ENCODE measurements around the gene RLN3. TPM values are rescaled to one million over a fixed set of nuclear protein-coding genes. Genes with fewer than 3 reads are reported as not detected.

RLN3 gene
- total RNA-seq, 6 experiments from 2014 or later: not detected

DNA sequence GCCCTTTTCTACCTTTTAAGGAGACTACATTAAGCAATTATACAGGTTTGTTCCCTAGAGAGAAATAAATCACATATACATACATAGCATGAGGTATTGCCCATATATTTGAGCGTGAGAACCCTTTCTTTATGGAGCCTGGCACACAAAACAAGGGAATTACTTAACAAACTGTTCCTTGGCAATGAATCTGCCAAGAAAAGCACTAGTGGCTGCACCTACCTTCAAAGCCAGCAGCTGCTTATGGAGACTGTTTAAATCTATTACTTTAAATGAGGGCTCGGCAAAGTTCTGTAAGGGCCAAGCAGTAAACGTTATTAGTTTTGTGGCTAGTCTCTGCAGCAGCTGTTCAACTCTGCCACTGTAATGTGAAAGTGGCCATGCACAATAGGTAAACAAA, 28.9 kb upstream of the RLN3 start:
- intact Hi-C loops (cut with DNase I): no loop called here
- Histone ChIP-seq H3K4me3 (no peak overlapping the region), H3K27ac (no peak overlapping the region), H3K9me3 (peaks cover 0 to 5% (median 0%) of the 10 kb centered on the region in 4 donors), H3K4me1 (peaks cover 0 to 9% (median 0%) of the 10 kb centered on the region in 4 donors), H3K36me3 (peaks cover 0 to 5% (median 0%) of the 10 kb centered on the region in 4 donors), H3K27me3 (no peaks in the 10 kb centered on the region)
- WGBS (ENCODE audit: insufficient coverage, low coverage, low lambda C conversion rate, missing lambda C conversion rate): 94% methylated on average over 3 of the region's 3 CpGs
- DNase-seq: no peak
- no peak for TF ChIP-seq POLR2A (IDR thresholded peaks at IDR 0.05)
- TF ChIP-seq, protein P1, sequence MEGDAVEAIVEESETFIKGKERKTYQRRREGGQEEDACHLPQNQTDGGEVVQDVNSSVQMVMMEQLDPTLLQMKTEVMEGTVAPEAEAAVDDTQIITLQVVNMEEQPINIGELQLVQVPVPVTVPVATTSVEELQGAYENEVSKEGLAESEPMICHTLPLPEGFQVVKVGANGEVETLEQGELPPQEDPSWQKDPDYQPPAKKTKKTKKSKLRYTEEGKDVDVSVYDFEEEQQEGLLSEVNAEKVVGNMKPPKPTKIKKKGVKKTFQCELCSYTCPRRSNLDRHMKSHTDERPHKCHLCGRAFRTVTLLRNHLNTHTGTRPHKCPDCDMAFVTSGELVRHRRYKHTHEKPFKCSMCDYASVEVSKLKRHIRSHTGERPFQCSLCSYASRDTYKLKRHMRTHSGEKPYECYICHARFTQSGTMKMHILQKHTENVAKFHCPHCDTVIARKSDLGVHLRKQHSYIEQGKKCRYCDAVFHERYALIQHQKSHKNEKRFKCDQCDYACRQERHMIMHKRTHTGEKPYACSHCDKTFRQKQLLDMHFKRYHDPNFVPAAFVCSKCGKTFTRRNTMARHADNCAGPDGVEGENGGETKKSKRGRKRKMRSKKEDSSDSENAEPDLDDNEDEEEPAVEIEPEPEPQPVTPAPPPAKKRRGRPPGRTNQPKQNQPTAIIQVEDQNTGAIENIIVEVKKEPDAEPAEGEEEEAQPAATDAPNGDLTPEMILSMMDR (IDR thresholded peaks at IDR 0.05): no peak
- no peak for ATAC-seq

DNA sequence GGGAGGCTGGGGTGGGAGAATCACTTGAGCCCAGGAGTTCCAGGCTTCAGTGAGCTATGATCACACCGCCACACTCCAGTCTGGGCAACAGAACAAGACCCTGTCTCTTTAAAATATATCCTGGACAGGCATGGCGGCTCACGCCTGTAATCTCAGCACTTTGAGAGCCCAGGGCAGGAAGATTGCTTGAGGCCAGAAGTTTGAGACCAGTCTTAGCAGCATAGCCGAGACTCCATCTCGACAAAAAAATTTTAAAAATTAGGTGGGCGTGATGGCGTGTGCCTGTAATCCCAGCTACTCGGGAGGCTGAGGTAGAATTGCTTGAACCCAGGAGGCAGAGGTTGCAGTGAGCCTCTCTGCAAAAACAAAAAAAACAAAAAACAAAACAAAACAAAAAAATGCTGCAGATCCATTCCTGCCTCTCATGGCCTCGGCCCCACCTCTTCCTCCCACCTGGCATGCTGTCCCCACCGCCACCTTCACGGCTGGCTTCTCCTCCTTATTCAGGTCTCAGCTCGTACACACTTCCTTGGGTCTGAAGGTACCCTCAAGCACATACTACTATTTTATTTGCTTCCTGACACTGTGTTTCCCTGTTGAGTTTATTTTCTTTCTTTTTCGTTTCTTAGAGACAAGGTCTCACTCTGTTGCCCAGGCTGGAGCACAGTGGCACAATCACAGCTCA, 27.1 kb upstream of the RLN3 start:
- Histone ChIP-seq H3K36me3 (peaks cover 0 to 5% (median 0%) of the 10 kb centered on the region in 4 donors), H3K4me1 (peaks cover 0 to 16% (median 0%) of the 10 kb centered on the region in 4 donors), H3K4me3 (no peak overlapping the region), H3K9me3 (peaks cover 0 to 5% (median 0%) of the 10 kb centered on the region in 4 donors), H3K27me3 (no peaks in the 10 kb centered on the region), H3K27ac (no peak overlapping the region)
- DNase-seq (no peak), ATAC-seq (no peak)
- TF ChIP-seq, protein P1 (IDR thresholded peaks at IDR 0.05): no peak
- no peak for TF ChIP-seq POLR2A (IDR thresholded peaks at IDR 0.05)
- WGBS (ENCODE audit: insufficient coverage, low coverage, low lambda C conversion rate, missing lambda C conversion rate): 85% methylated on average over 12 of the region's 13 CpGs
- intact Hi-C loops (cut with DNase I): no loop called here

DNA sequence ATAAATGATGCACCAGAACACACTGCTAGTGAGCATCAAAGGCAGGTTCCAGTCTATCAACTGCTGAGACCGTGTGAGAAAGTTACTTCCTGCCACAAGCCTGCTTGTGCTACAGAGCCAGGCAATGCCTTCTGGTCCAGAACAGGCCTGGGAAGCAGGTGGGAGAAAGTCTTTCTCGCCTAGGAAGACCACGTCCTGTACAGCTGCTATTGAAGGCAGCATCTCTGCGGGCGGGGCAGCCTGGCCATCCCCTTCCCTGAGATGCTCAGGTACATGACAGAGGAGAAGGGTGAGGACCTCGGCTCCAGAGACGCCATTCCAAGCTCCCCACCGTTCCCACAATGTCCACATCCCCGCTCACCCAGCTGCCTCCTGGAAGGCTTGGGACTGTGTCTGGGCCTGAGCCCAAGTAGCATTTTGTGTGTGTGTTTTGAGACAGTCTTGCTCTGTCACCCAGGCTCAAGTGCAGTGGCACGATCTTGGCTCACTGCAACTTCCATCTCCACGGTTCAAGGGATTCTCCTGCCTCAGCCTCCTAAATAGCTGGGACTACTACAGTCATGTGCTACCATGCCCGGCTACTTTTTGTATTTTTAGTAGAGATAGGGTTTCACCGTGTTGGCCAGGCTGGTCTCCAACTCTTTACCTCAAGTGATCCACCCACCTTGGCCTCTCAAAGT, 25.2 kb upstream of the RLN3 start:
- peaks cover 0 to 5% (median 0%) of the 10 kb centered on the region in 4 donors for H3K9me3 ChIP-seq
- 54% methylated on average over 4 of the region's 13 CpGs for WGBS (ENCODE audit: insufficient coverage, low coverage, low lambda C conversion rate, missing lambda C conversion rate)
- H3K4me1 ChIP-seq: peaks cover 0 to 16% (median 0%) of the 10 kb centered on the region in 4 donors
- TF ChIP-seq, protein P1 (IDR thresholded peaks at IDR 0.05): no peak
- TF ChIP-seq POLR2A (IDR thresholded peaks at IDR 0.05): no peak
- no peak for ATAC-seq
- peaks cover 0 to under 1% (median 0%) of the 10 kb centered on the region in 4 donors for H3K36me3 ChIP-seq
- intact Hi-C loops (cut with DNase I): no loop called here
- H3K4me3 ChIP-seq: no peak overlapping the region
- H3K27me3 ChIP-seq: no peaks in the 10 kb centered on the region
- H3K27ac ChIP-seq: peak overlapping the region in 2 of 3 donors; percentile 43 to 99
- peak in 1 of 3 donors; percentile 20 for DNase-seq

DNA sequence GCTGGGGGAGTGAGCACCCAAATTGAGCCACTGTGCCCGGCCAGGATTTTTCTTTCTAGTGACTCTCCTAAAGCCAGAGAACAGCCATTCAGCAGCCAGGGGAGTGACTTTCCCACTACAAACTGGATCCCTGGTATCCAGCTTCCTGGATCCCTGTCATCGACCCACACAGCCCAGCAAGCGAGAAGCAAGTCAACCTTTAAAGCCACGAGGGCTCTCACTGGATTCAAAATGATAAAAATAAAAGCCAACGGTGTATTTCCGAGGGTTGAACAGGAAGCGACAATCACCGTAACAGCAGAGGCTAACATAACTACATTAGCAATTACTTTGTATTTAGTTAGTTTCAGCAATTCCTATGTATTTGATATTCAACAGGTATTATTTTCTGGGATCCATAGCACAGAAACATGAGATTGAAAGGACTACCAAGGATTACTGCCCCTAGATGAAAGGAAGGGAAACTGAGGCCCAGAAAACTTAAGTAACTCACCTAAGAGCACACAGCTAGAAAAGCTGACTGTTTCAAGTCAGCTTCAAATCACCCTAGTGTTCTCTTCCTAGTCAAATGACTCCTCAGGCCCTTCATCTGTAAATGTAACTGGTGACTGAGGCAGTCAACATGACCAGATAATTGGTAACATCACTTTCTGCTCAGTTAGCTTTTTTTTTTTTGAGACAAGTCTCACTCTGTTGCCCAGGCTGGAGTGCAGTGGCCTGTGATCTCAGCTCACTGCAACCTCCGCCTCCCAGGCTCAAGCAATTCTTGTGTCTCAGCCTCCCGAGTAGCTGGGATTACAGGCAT, 24.5 kb upstream of the RLN3 start:
- intact Hi-C loops (cut with DNase I): no loop called here
- no peaks in the 10 kb centered on the region for H3K27me3 ChIP-seq
- peaks cover 0 to 5% (median 0%) of the 10 kb centered on the region in 4 donors for H3K9me3 ChIP-seq
- DNase-seq: no peak
- 62% methylated on average over 9 of the region's 10 CpGs for WGBS (ENCODE audit: insufficient coverage, low coverage, low lambda C conversion rate, missing lambda C conversion rate)
- H3K27ac ChIP-seq: peak overlapping the region; percentile 28 to 99 (median 43)
- H3K4me3 ChIP-seq: no peak overlapping the region
- H3K36me3 ChIP-seq: no peaks in the 10 kb centered on the region
- TF ChIP-seq, protein P1 (IDR thresholded peaks at IDR 0.05): no peak
- TF ChIP-seq POLR2A (IDR thresholded peaks at IDR 0.05): no peak
- H3K4me1 ChIP-seq: peaks cover 0 to 16% (median 0%) of the 10 kb centered on the region in 4 donors
- ATAC-seq: no peak
